Measurements from ENCODE around the gene GTF3C5. TPM values are rescaled to one million over a fixed set of nuclear protein-coding genes. Genes with fewer than 3 reads are reported as not detected.

The GTF3C5 gene
- total RNA-seq, 1 donor from 2014 or later, result 25.9 TPM

GRCh38 chr9:133103183-133103986 lies 72.6 kb downstream of the GTF3C5 start:
- peak; percentile 95 to 98 (median 95) for TF ChIP-seq CTCF (IDR thresholded peaks at IDR 0.05)
- no peaks in the 10 kb centered on the region for H3K9me3 ChIP-seq
- H3K4me1 ChIP-seq, result no peaks in the 10 kb centered on the region
- H3K27me3 ChIP-seq, result no peaks in the 10 kb centered on the region
- peaks cover 77 to 94% of the 10 kb centered on the region in 2 donors for H3K36me3 ChIP-seq
- peak in 1 of 2 donors; percentile 61 for DNase-seq (ENCODE audit: low spot score in 2 of 2)
- H3K27ac ChIP-seq, result no peak overlapping the region
- no peak overlapping the region for H3K4me3 ChIP-seq
- intact Hi-C loops (cut with DNase I), result loop anchor here (1.0 to 2.0 kb wide), 2 partner anchors 17 to 41 kb away; partner anchors contain the start of gene RALGDS

GRCh38 chr9:133103987-133104505 lies 73.2 kb downstream of the GTF3C5 start:
- no peaks in the 10 kb centered on the region for H3K27me3 ChIP-seq
- no peak overlapping the region for H3K4me3 ChIP-seq
- no peak overlapping the region for H3K27ac ChIP-seq
- peak in 1 of 2 donors; percentile 61 for DNase-seq (ENCODE audit: low spot score in 2 of 2)
- H3K4me1 ChIP-seq, result no peaks in the 10 kb centered on the region
- no peaks in the 10 kb centered on the region for H3K9me3 ChIP-seq
- H3K36me3 ChIP-seq, result peaks cover 78 to 94% of the 10 kb centered on the region in 2 donors
- no peak for TF ChIP-seq CTCF (IDR thresholded peaks at IDR 0.05)
- intact Hi-C loops (cut with DNase I), result loop anchor here (1.0 to 2.0 kb wide), 2 partner anchors 17 to 40 kb away; partner anchors contain the start of gene RALGDS

- no peak for TF ChIP-seq CTCF (IDR thresholded peaks at IDR 0.05)
- Histone ChIP-seq H3K4me1 (no peaks in the 10 kb centered on the region), H3K27ac (no peak overlapping the region), H3K4me3 (no peak overlapping the region), H3K36me3 (peaks cover 82 to 94% of the 10 kb centered on the region in 2 donors), H3K27me3 (no peaks in the 10 kb centered on the region), H3K9me3 (no peaks in the 10 kb centered on the region)
- intact Hi-C loops (cut with DNase I), result no loop called here
- peak in 1 of 2 donors; percentile 54 for DNase-seq (ENCODE audit: low spot score in 2 of 2)
Observed at GRCh38 chr9:133104718-133105460, 74.1 kb downstream of the GTF3C5 start.

GRCh38 chr9:133105461-133105770 lies 74.6 kb downstream of the GTF3C5 start:
- Histone ChIP-seq H3K4me1 (no peaks in the 10 kb centered on the region), H3K27ac (no peak overlapping the region), H3K4me3 (no peak overlapping the region), H3K9me3 (no peaks in the 10 kb centered on the region), H3K36me3 (peaks cover 81 to 94% of the 10 kb centered on the region in 2 donors), H3K27me3 (no peaks in the 10 kb centered on the region)
- peak in 1 of 2 donors; percentile 59 for DNase-seq (ENCODE audit: low spot score in 2 of 2)
- intact Hi-C loops (cut with DNase I), result no loop called here
- TF ChIP-seq CTCF (IDR thresholded peaks at IDR 0.05), result no peak

- Histone ChIP-seq H3K4me1 (no peaks in the 10 kb centered on the region), H3K27ac (no peak overlapping the region), H3K9me3 (no peaks in the 10 kb centered on the region), H3K4me3 (no peak overlapping the region), H3K27me3 (no peaks in the 10 kb centered on the region), H3K36me3 (peaks cover 73 to 91% of the 10 kb centered on the region in 2 donors)
- TF ChIP-seq CTCF (IDR thresholded peaks at IDR 0.05), result no peak
- intact Hi-C loops (cut with DNase I), result no loop called here
- DNase-seq (ENCODE audit: low spot score in 2 of 2), result peak in 1 of 2 donors; percentile 57
Observed at GRCh38 chr9:133106511-133107244, 75.9 kb downstream of the GTF3C5 start.

Measured in ascending aorta (tissue), 2 donors.